Kidney (tissue), 14 donors: ENCODE results near the gene ZNF219. TPM values are rescaled to one million over a fixed set of nuclear protein-coding genes. Genes with fewer than 3 reads are reported as not detected.

ENCODE experiments used
- DNase-seq, 5 donors: peaks; one replicate each; pipeline ENCODE4 v3.0.0-alpha.2; 2013 to 2020
- FAIRE-seq: peaks from 2 replicates; lab custom pipeline; 2012; peaks lifted over from hg19 to GRCh38; lab: Jason Lieb, UNC
- H3K27ac ChIP-seq, 2 donors: one replicate each; pipeline ENCODE4 v1.7.0; 2013; ENCODE audit warnings: low read depth in 2 of 2, low read length in 2 of 2, inconsistent platforms in 1 of 2
- H3K27me3 ChIP-seq: one replicate; pipeline ENCODE4 v1.7.1; 2013; ENCODE audit warnings: low read length, inconsistent platforms; ENCODE audit not compliant: control insufficient read depth, insufficient read depth
- H3K36me3 ChIP-seq, 3 donors: one replicate each; pipeline versions ENCODE4 v1.7.0 to v1.7.1; 2013; ENCODE audit warnings: low read length in 3 of 3, control low read depth in 1 of 3, inconsistent platforms in 1 of 3; ENCODE audit not compliant: insufficient read depth in 3 of 3, control insufficient read depth in 2 of 3
- H3K4me1 ChIP-seq, 3 donors: one replicate each; pipeline versions ENCODE4 v1.7.0 to v1.7.1; 2013; ENCODE audit warnings: low read length in 3 of 3, inconsistent platforms in 1 of 3, low read depth in 1 of 3; ENCODE audit not compliant: control insufficient read depth in 2 of 3, insufficient read depth in 2 of 3
- H3K4me3 ChIP-seq, 3 donors: one replicate each; pipeline versions ENCODE4 v1.7.0 to v1.8.1; 2013; ENCODE audit warnings: low read length in 3 of 3, control low read depth in 1 of 3, inconsistent platforms in 1 of 3
- H3K9ac ChIP-seq, 3 donors: one replicate each; pipeline versions ENCODE4 v1.7.0 to v1.7.1; 2013; ENCODE audit warnings: low read length in 3 of 3, control low read depth in 1 of 3, inconsistent platforms in 1 of 3
- H3K9me3 ChIP-seq, 3 donors: one replicate each; pipeline versions ENCODE4 v1.7.0 to v1.7.1; 2013; ENCODE audit warnings: low read length in 3 of 3, control low read depth in 1 of 3, inconsistent platforms in 1 of 3; ENCODE audit not compliant: control insufficient read depth in 2 of 3, insufficient read depth in 1 of 3
- CTCF ChIP-seq: IDR thresholded peaks from 3 replicates; pipeline ENCODE4 v1.5.1; 2012; ENCODE audit warnings: mild to moderate bottlenecking, moderate library complexity, borderline replicate concordance; ENCODE audit not compliant: insufficient read depth; ENCODE audit errors: extremely low read depth
- intact Hi-C: fragments of 100-400 bp; cut with DNase I; formaldehyde crosslinking; loops from one replicate; pipeline ENCODE4 v1.11.1; 2022
- polyA plus RNA-seq: library from polyadenylated mRNA; stranded (reverse); fragments of 350-450 nt; fragmentation: Illumina TruSeq; extraction: RNeasy Lipid Tissue Mini Kit (QIAGEN cat#74804); gene quantifications from one replicate; pipeline ENCODE4 v1.2.3, GENCODE V29; 2014; ENCODE audit warnings: low read depth, low replicate concordance; ENCODE audit not compliant: insufficient read depth
- total RNA-seq: library from RNA; stranded (reverse); fragmentation: NEBNext Ultra II Directional; extraction: Animal tissue kit (Norgen Biotek cat#: 25700); gene quantifications from one replicate; pipeline ENCODE4 v1.2.1, GENCODE V29; 2021
- donor health status: control.
- donor health status: control.
- donor health status: control.
- donor health status: control.
- donor health status: control.
- donor health status: DM: yes; HTN: yes; CAD: no.
- donor health status: Normal renal cell carcinoma (clear cell type).

Gene ZNF219
- total and polyA plus RNA-seq, 2 donors from 2014 or later = 12.6 to 24.6 TPM

- Histone ChIP-seq H3K27me3 (no peaks in the 10 kb centered on the region), H3K4me3 (no peak overlapping the region), H3K36me3 (no peaks in the 10 kb centered on the region), H3K9me3 (no peaks in the 10 kb centered on the region), H3K4me1 (peaks cover 0 to 10% (median 9%) of the 10 kb centered on the region in 3 donors), H3K27ac (no peak overlapping the region), H3K9ac (no peak overlapping the region)
- no peak for DNase-seq
- intact Hi-C loops = no loop called here
- no peak for FAIRE-seq
- TF ChIP-seq CTCF = no peak
Observed at GRCh38 chr14:21048638-21049037, 49.8 kb downstream of the ZNF219 start.

- no peak for TF ChIP-seq CTCF
- no peaks in the 10 kb centered on the region for H3K36me3 ChIP-seq
- no peak overlapping the region for H3K9ac ChIP-seq
- intact Hi-C loops = no loop called here
- no peaks in the 10 kb centered on the region for H3K9me3 ChIP-seq
- no peak overlapping the region for H3K27ac ChIP-seq
- FAIRE-seq (no peak), DNase-seq (no peak)
- H3K27me3 ChIP-seq = no peaks in the 10 kb centered on the region
- H3K4me3 ChIP-seq = no peak overlapping the region
- peaks cover 0 to 22% (median 18%) of the 10 kb centered on the region in 3 donors for H3K4me1 ChIP-seq
Observed at GRCh38 chr14:21047378-21047781, 51.1 kb downstream of the ZNF219 start.

- DNase-seq (peak in 4 of 5 donors; percentile 37 to 60 (median 44)), FAIRE-seq (no peak)
- Histone ChIP-seq H3K4me1 (peaks cover 6 to 33% (median 23%) of the 10 kb centered on the region in 3 donors), H3K4me3 (no peak overlapping the region), H3K27me3 (no peaks in the 10 kb centered on the region), H3K27ac (peak overlapping the region; percentile 51 to 64), H3K36me3 (no peaks in the 10 kb centered on the region), H3K9me3 (no peaks in the 10 kb centered on the region), H3K9ac (no peak overlapping the region)
- TF ChIP-seq CTCF = no peak
- intact Hi-C loops = no loop called here
Observed at GRCh38 chr14:21043974-21044618, 54.4 kb downstream of the ZNF219 start.
